ENCODE measurements around the gene EVA1A.

Gene EVA1A, protein sequence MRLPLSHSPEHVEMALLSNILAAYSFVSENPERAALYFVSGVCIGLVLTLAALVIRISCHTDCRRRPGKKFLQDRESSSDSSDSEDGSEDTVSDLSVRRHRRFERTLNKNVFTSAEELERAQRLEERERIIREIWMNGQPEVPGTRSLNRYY

GRCh38 chr2:75560768-75561565, at the start of gene EVA1A:
EVA1A (minus strand) TSS chr2:75560939; CDS start chr2:75518140, 42,799 bp downstream.
- peak; percentile 84 for DNase-seq

DNA sequence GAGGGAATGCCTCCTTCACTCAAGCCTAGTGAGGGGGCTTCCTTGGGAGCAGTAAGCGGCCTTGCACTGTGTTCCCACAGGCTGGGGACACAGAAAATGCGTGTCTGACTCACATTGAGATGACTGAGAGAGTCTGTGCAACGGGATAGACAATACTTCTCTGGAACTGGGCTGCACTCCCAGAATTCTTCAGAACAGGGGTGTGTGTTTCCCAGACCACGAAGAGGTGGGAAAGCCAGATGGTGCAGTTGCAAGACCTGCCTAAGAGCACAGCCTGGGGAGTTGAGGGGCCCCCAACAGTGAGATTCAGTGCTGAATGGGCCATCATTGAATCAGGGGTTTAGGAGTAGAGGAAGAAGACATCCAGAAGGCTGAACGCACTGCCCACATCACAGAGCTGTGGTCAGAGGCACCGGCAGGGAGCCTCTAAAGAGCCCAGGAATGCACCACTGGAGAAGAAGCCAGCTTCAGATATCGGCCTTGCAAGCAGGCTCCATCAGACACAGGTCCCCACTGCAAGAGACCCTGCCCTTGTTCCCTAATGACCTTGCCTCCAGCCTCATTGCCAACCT, 49.3 kb upstream of the EVA1A start:
- DNase-seq = no peak

GRCh38 chr2:75609334-75609689, 48.6 kb upstream of the EVA1A start:
- DNase-seq = no peak

DNA sequence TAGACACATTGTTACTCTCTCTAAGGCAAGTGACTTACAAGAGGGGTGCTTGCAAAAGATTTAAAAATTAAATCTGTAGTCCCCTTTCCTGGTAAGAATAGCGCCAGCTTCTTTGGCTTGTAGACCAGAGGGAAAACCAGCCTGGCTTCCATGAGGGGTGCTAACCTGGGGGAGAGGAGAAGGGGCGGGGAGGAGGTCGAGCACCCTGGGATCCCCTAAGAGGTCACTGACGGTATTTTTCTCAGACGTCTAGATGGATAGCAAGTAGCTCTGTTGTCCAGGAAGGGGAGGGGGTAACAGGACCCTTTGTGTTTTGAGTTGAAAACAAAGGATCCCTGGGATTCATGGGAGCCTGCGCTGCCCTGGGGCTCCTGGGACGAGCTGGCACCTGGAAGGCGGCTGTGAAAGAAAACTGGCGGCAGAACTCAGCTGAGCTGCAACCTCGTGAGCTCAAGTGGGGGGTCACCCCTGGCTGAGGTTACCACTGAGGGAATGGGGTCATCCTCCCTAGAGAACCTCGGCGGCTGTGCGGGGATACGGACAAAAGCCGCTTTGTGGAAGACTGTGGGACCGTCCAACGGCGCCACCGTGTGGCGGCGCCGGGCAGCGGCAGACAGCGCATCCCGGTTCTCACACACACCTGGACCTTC, 48.1 kb upstream of the EVA1A start:
- peak; percentile 80 for DNase-seq

DNA sequence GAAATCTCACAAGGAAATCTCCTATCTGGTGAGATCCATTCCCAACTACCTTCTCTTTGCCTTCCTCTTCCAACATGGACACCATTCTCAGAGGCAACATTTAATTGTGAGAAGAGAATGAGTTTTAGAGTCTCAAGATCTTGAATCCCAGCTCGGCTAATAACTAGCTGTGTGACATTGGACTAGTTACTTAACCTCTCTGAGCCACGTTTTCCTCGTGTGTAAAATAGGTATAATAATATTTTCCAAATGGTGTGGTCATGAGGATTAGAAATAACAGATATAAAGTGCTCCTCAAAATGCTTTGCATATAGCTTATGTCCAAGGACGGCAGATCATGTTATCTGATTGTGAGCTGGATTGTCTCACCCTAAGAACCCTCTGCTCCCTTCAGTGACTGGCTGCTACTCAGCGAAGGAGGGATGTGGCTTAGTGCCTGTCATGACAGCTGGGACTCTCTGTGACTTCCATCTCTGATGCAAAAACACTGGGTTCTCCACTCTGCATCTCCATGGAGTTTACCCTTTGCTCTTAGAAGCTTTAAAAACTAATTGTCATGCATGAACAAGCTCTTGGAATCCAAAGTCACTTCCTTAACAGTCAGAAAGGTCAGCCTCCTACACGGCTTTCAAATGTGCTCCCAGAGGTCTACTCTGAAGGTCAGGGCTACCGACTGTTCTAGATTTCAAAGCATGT, 47.4 kb upstream of the EVA1A start:
- no peak for DNase-seq

- DNase-seq = no peak
Measured at GRCh38 chr2:75607400-75607798, 46.7 kb upstream of the EVA1A start.

DNA sequence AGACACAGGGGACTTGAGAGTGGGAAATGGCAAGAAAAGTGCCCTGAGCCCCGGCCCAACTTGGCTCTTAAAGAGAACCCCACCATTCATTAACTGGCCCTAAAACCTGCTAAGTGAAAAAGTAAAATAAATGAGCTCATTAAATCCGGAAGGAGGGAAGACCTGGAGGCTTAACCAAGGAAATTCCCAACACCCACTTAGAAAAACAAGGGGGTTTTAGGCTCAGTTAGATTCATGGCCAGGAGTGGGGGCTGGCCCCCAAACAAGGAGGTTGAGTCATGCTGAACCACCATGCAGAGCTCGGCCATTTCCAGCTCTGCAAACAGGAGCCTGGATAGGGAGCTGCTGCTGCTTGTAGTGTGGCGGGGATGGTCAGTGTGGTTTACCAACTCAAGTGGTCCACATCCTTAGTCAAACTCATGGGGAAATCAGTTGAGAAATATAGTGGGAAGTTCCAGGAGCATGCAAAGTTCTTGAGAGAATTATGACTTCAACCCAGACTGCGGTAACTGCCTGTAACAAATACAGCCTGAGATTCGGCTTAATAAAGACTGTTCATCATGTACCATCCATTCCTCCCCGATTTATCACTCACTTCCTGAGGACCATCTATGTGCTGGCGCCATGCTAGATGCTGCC, 46.1 kb upstream of the EVA1A start:
- no peak for DNase-seq

DNA sequence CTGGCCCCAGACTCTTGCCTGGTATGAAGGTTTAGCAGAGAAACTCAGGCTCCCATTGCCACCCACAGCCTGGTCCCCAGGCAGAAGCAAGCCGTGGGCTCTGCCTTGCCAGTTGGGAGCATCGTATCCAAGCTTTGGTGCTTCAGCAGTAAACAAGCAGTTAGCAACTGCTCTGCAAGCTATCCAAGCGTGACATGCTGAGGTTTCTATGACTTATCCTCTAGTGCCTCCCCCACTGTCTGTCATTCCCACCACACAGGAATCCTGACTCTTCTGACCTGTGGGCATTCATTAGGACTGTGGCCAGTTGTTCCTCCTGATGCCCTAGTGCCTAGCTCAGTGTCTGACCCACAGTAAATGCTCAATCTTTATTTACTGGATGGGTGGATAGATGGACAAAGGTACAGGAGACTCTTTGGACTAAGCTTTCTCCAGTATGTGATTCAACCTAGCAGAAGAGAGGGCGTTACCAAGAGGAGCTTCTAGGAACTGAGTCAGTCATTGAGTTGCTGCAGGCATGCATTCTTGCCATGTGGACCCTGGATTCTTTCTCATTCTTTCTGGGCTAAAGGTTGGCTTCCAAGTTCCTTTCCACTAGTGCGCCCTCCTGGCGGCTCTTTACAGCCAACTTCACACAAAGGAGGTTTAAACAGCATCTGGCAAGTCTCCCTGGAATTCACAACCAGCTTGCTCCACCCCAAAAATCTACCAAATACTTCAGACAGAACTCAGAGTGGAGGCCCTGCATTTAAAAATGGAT, 45.2 kb upstream of the EVA1A start:
- no peak for DNase-seq

DNA sequence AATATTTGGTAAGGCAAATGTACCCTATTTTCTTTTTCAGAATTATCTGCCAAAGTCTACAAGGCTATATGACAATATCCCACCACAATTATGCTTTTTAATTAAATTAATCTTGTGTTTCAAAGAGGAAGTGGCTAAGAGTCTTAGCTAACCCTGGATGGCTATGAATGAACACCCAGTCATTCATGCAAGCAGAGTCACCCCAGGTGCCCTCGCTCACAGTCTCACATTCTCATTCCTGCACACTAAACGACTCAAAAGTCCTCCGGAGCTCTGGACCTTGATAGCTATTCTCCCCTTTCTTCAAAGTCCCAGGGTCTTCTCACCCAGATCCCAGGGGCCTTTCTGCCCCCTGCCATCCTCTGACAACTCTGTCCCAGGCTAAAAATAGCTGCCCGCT, 43.7 kb upstream of the EVA1A start:
- DNase-seq = no peak

- DNase-seq = no peak
Measured at GRCh38 chr2:75603477-75603876, 42.7 kb upstream of the EVA1A start.

- no peak for DNase-seq
Measured at GRCh38 chr2:75602724-75603342, 42.1 kb upstream of the EVA1A start.

DNA sequence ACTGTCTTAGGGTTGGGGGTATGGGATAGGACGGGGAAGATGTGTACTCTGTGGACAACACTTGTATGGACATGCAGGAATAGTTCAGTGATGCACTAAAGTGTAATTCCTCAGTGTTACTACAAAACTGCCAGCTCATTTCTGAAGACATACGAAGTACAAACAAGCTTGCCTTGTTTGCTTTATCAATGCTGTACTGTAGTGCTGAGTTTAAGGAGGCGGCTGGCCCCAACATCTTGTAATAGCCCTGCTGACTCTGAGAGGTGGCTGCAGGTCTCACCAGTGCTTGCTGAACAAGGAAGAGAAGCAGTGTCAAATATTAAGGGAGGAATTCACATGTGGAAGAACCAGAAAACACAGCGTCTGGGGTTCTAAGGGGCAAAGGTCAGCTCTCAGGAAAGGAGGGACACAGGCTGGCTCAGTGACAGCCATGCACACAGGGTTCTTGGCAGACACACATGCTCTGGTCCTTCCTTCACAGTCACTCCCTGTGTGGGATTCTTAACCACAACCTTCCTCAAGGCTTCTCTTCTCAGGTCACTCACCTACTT, 39.8 kb upstream of the EVA1A start:
- DNase-seq = no peak

GRCh38 chr2:75598589-75599155, 37.9 kb upstream of the EVA1A start:
- DNase-seq = no peak

- no peak for DNase-seq
Measured at GRCh38 chr2:75597949-75598348, 37.2 kb upstream of the EVA1A start.

- DNase-seq = no peak
Measured at GRCh38 chr2:75596784-75597183, 36.0 kb upstream of the EVA1A start.

DNA sequence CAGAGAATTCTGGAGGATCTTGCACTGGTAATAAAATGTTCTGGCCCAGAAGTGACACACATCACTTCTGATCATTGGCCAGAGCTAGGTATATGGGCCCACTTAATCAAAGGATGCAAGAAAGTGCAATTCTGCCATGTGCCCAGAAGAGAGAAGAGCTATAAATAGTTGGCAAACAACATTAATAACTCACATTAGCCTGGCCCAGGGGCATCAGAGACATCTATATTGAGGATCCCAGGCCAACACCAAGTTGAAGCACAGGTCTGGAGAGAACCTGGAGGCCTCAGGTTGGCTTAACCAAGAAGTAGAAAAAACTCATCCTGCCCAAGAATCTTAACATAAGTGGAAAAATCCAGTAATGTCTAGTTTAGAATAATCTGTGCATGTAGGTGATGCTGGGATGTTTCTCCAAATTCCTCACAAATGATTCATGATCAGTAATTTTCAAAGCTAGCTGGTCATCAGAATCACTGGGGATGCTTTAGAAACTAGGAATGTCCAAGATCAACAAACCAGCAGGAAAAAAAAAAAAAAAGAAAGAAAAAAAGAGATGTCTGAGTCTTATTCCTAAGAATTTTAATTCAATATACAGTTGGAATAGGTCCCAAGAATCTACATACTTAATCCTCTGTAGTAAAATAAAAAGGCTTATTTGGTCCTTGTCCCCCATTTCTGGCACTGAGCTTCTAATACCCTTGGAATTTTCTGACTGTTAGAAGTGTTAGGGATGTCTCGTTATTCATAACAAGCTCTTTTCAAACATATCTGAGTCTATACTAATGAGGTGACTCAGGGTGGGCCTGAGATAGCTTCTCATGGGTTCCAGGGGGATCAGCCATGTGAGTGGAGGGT, 35.0 kb upstream of the EVA1A start:
- DNase-seq = no peak

GRCh38 chr2:75594596-75594995, 33.9 kb upstream of the EVA1A start:
- DNase-seq = no peak

DNA sequence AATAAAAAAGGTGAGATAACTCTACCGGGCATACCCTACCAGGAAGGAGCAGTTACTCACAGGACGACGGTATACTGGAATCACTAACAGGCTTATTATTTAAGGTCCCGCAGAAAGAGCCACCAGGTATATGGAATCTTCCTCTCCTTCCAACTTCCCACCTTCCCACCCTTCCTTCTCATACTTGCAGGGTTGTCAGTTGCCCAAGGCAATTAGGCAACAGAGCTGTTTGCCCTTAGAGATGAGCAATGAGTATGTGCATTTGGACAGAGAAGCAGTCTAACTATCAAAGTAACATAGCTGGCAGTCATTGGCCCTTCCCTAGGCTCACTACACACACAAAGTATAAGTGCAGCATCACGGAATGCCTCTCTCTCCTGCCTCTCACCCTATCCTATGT, 32.1 kb upstream of the EVA1A start:
- DNase-seq = no peak

- no peak for DNase-seq
Measured at GRCh38 chr2:75592030-75592429, 31.3 kb upstream of the EVA1A start.

Measured in right forelimb (tissue), 1 donor.